HepG2 (cell line): ENCODE measurements around the gene ABCC12. TPM values are rescaled to one million over a fixed set of nuclear protein-coding genes. Genes with fewer than 3 reads are reported as not detected.

ENCODE experiments used
- ATAC-seq: fragments of 200-7000 bp; cut with Tn5 transposase; 3 replicates; pipeline ENCODE4 v1.9.1; 2020; ENCODE audit warnings: mild to moderate bottlenecking, moderate library complexity
- BruUV-seq: library from RNA; stranded (reverse); fragments of 400-500 nt; replicated peaks from 2 replicates; lab custom pipeline; 2021; lab: Mats Ljungman, UMichigan
- CTCF ChIA-PET: fragments of 300-600 bp; formaldehyde crosslinking; extraction: SDS; loops from one replicate; lab custom pipeline; 2021; ENCODE audit warnings: low total read pairs, inconsistent platforms, low intra/inter-chr PET ratio; lab: Yijun Ruan, JAX
- POLR2A ChIA-PET: fragments of 350-600 bp; sonication (Branson Sonifier 250); formaldehyde crosslinking; loops from one replicate; lab custom pipeline; 2020; ENCODE audit warnings: antibody characterized with exemption, inconsistent platforms; lab: Yijun Ruan, JAX
- DNase-seq: peaks from one replicate; pipeline ENCODE4 v3.0.0-alpha.2; 2015; ENCODE audit warnings: low spot score
- FAIRE-seq: peaks from 3 replicates; lab custom pipeline; 2011; peaks lifted over from hg19 to GRCh38; lab: Jason Lieb, UNC
- H2AFZ ChIP-seq: one replicate; pipeline ENCODE4 v1.6.1; 2011; ENCODE audit warnings: low read length, inconsistent platforms
- H3K27ac ChIP-seq: fragments of 300-600 bp; 3 replicates; pipeline ENCODE4 v1.8.0; 2011; ENCODE audit warnings: mixed run types, mild to moderate bottlenecking, mixed read lengths, low read length, inconsistent platforms; ENCODE audit not compliant: insufficient read depth; ENCODE audit errors: extremely low read length
- H3K27me3 ChIP-seq, 2 experiments: fragments of 200-600 bp in 1 of 2; 2 replicates in 1 of 2; 3 replicates in 1 of 2; pipeline versions ENCODE4 v1.6.0 to v1.8.0; 2011; ENCODE audit warnings: low read length in 2 of 2, mild to moderate bottlenecking in 2 of 2, moderate library complexity in 2 of 2, inconsistent platforms in 1 of 2; ENCODE audit not compliant: insufficient read depth in 2 of 2, control insufficient read depth in 1 of 2
- H3K36me3 ChIP-seq, 2 experiments: fragments of 200-600 bp in 1 of 2; replicated peaks in 1 of 2; 2 replicates in 1 of 2; 3 replicates in 1 of 2; pipeline versions ENCODE4 v1.5.1 to v1.8.0; 2011; ENCODE audit warnings: low read length in 2 of 2, inconsistent platforms in 1 of 2; ENCODE audit not compliant: insufficient read depth in 2 of 2, control insufficient read depth in 1 of 2
- H3K4me1 ChIP-seq: 2 replicates; pipeline ENCODE4 v1.5.1; 2012; ENCODE audit warnings: low read length, inconsistent platforms; ENCODE audit not compliant: insufficient read depth
- H3K4me2 ChIP-seq: 2 replicates; pipeline ENCODE4 v1.6.0; 2011; ENCODE audit warnings: low read depth, low read length, inconsistent platforms
- H3K4me3 ChIP-seq, 3 experiments: fragments of 200-600 bp in 1 of 3; sonication (generic), shearing (Covaris generic) in 1 of 3; replicated peaks in 1 of 3; 2 replicates each; pipeline ENCODE4 v1.5.1; 2011 to 2016; ENCODE audit warnings: low read length in 3 of 3, inconsistent platforms in 2 of 3, low read depth in 2 of 3, mild to moderate bottlenecking in 2 of 3, control low read depth in 1 of 3, mixed read lengths in 1 of 3; ENCODE audit not compliant: insufficient read depth in 1 of 3
- H3K79me2 ChIP-seq: one replicate; pipeline ENCODE4 v1.6.1; 2011; ENCODE audit warnings: low read length, inconsistent platforms; ENCODE audit not compliant: insufficient read depth
- H3K9ac ChIP-seq: 2 replicates; pipeline ENCODE4 v1.6.0; 2011; ENCODE audit warnings: mild to moderate bottlenecking, low read depth, low read length, inconsistent platforms; ENCODE audit not compliant: insufficient read depth
- H3K9me3 ChIP-seq: 2 replicates; pipeline ENCODE4 v1.5.1; 2012; ENCODE audit warnings: mild to moderate bottlenecking, low read length
- H4K20me1 ChIP-seq: 2 replicates; pipeline ENCODE4 v1.6.0; 2011; ENCODE audit warnings: inconsistent platforms, mild to moderate bottlenecking, low read length, moderate library complexity; ENCODE audit not compliant: insufficient read depth
- GLI4 ChIP-seq: sonication (generic); formaldehyde crosslinking; IDR thresholded peaks from 2 replicates; pipeline ENCODE4 v1.5.1; 2020; ENCODE audit warnings: missing genetic modification reagents, mild to moderate bottlenecking, moderate library complexity, borderline replicate concordance
- NCOA1 ChIP-seq: sonication (generic); formaldehyde crosslinking; IDR thresholded peaks from 2 replicates; pipeline ENCODE4 v1.9.0; 2021; ENCODE audit warnings: missing genetic modification reagents
- POLR2AphosphoS5 ChIP-seq: IDR thresholded peaks from 2 replicates; pipeline ENCODE4 v1.6.1; 2012; ENCODE audit warnings: low read depth, low read length
- SMARCE1 ChIP-seq: fragments of 450-650 bp; IDR thresholded peaks from 2 replicates; pipeline ENCODE4 v1.6.1; 2017; ENCODE audit warnings: borderline replicate concordance
- SUZ12 ChIP-seq: fragments of 150-350 bp; IDR thresholded peaks from 2 replicates; pipeline ENCODE4 v1.6.1; 2014; ENCODE audit warnings: low read depth, low read length
- XBP1 ChIP-seq: sonication (generic); formaldehyde crosslinking; IDR thresholded peaks from 2 replicates; pipeline ENCODE4 v1.5.0; 2020; ENCODE audit warnings: missing genetic modification reagents
- ZBTB7A ChIP-seq: sonication (generic); formaldehyde crosslinking; IDR thresholded peaks from 2 replicates; pipeline ENCODE4 v1.8.0; 2022; ENCODE audit warnings: mild to moderate bottlenecking, missing genetic modification reagents
- ZNF17 ChIP-seq: sonication (generic); formaldehyde crosslinking; IDR thresholded peaks from 2 replicates; pipeline ENCODE4 v1.5.0; 2020; ENCODE audit warnings: mild to moderate bottlenecking, missing genetic modification reagents
- ZNF264 ChIP-seq: sonication (generic); formaldehyde crosslinking; IDR thresholded peaks from 2 replicates; pipeline ENCODE4 v1.4.0; 2020; ENCODE audit warnings: missing genetic modification reagents
- ZNF607 ChIP-seq: sonication (generic); formaldehyde crosslinking; IDR thresholded peaks from 2 replicates; pipeline ENCODE4 v1.5.1; 2020; ENCODE audit warnings: missing genetic modification reagents, mild to moderate bottlenecking, borderline replicate concordance
- ZNF746 ChIP-seq: sonication (generic); formaldehyde crosslinking; IDR thresholded peaks from 2 replicates; pipeline ENCODE4 v1.8.0; 2022; ENCODE audit warnings: mild to moderate bottlenecking, missing genetic modification reagents
- ZNF781 ChIP-seq: sonication (generic); formaldehyde crosslinking; IDR thresholded peaks from 2 replicates; pipeline ENCODE4 v1.5.1; 2020; ENCODE audit warnings: borderline replicate concordance, mild to moderate bottlenecking, missing genetic modification reagents; ENCODE audit errors: not compliant biosample characterization
- ZSCAN21 ChIP-seq: sonication (generic); formaldehyde crosslinking; IDR thresholded peaks from 2 replicates; pipeline ENCODE4 v1.8.0; 2022; ENCODE audit warnings: mild to moderate bottlenecking, missing genetic modification reagents, moderate library complexity, borderline replicate concordance
- WGBS: methylation state at CpG from one replicate; pipeline ENCODE4 v1.1.6; 2017; ENCODE audit warnings: low lambda C conversion rate; 5-methylcytosine and 5-hydroxymethylcytosine counted together
- in situ Hi-C: cut with HindIII; loops from 2 replicates; pipeline ENCODE4 v1.10.0; 2017; ENCODE audit warnings: low pct_unique_long_range_greater_than_20kb; ENCODE audit not compliant: extremely low pct_ligation_motif_present
- intact Hi-C: fragments of 100-400 bp; cut with micrococcal nuclease; formaldehyde crosslinking; loops from one replicate; pipeline ENCODE4 v1.10.0; 2022; ENCODE audit not compliant: unreplicated experiment
- polyA plus RNA-seq, 8 experiments: library from polyadenylated mRNA; depleted of rRNA in 3 of 8; stranded (reverse) in 7 of 8; unstranded in 1 of 8; fragments of >200 nt; fragmentation: Illumina TruSeq in 4 of 8; extraction: Trizol in 4 of 8; gene quantifications; 2 replicates each; pipeline versions ENCODE4 v1.2.1 to v1.2.3, GENCODE V29; 2011 to 2016; ENCODE audit warnings: low read depth in 4 of 8, missing spikeins in 1 of 8, mixed read lengths in 1 of 8; ENCODE audit not compliant: insufficient read depth in 1 of 8
- total RNA-seq, 5 experiments: library from RNA; depleted of rRNA; stranded (reverse); fragments of >200 nt; fragmentation: Illumina TruSeq; extraction: Trizol; gene quantifications; 2 replicates each; pipeline ENCODE4 v1.2.3, GENCODE V29; 2016; ENCODE audit warnings: low read depth in 1 of 5
- TF ChIP-seq, protein P1 (sequence below): sonication (generic); formaldehyde crosslinking; IDR thresholded peaks from 2 replicates; pipeline ENCODE4 v1.5.0; 2020; ENCODE audit warnings: missing genetic modification reagents
- TF ChIP-seq, protein P2 (sequence below): sonication (generic); formaldehyde crosslinking; IDR thresholded peaks from 2 replicates; pipeline ENCODE4 v1.5.0; 2020; ENCODE audit warnings: missing genetic modification reagents
- TF ChIP-seq, protein P3 (sequence below): sonication (generic); formaldehyde crosslinking; IDR thresholded peaks from 2 replicates; pipeline ENCODE4 v1.4.0; 2020; ENCODE audit warnings: missing genetic modification reagents, mild to moderate bottlenecking, borderline replicate concordance
- TF ChIP-seq, protein P4 (sequence below): sonication (generic); formaldehyde crosslinking; IDR thresholded peaks from 2 replicates; pipeline ENCODE4 v1.4.0; 2020; ENCODE audit warnings: missing genetic modification reagents, borderline replicate concordance

ABCC12 gene
- total and polyA plus RNA-seq, 2 of the 13 experiments (the other 11 are each of a cell fraction or from before 2014, with no cell fraction given), result not detected

DNA sequence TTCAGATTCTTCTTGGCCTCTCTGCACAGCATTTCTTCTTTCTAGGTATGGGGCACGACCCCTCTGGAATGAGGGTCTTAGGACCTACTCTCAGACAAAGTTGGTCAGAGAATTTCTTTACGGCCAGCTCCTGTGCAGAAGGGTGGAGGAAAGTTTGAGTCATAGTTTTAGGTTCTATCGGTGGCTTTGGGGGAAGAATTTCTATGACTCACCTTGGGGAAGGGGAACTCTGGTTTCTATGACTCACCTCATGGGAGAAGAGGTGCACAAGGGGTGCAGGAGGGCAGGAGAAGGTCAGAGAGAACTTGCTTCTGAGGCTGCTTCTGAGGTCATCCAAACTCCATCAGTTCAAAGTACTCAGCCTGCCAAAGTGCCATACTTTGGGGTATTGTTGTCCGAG, 2.5 kb upstream of the ABCC12 start (continued):
- TF ChIP-seq, protein P1, sequence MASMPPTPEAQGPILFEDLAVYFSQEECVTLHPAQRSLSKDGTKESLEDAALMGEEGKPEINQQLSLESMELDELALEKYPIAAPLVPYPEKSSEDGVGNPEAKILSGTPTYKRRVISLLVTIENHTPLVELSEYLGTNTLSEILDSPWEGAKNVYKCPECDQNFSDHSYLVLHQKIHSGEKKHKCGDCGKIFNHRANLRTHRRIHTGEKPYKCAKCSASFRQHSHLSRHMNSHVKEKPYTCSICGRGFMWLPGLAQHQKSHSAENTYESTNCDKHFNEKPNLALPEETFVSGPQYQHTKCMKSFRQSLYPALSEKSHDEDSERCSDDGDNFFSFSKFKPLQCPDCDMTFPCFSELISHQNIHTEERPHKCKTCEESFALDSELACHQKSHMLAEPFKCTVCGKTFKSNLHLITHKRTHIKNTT, result no peak
- TF ChIP-seq SMARCE1, result no peak

DNA sequence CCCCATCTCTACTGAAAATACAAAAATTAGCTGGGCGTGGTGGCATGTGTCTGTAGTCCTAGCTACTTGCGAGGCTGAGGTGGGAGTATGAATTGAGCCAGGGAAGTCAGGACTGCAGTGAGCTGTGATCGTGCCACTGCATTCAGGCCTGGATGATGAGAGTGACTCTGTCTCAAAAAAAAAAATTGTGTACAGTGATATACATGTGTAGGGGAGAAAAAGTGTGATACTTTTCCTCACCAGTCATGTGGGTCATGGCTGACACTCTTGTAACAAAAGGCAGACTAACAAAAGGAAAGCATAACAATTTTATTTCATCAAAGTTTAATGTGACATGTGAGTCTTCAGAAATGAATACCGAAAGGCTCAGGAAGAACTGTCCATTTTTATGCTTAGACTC, 2.0 kb upstream of the ABCC12 start:
- in situ Hi-C loops (no loop called here), intact Hi-C loops (loop anchor here (2.0 kb wide), 2 partner anchors 899 to 1015 kb away; partner anchors contain the start of gene NETO2)
- H3K9ac ChIP-seq, result no peak overlapping the region
- CTCF ChIA-PET, result interaction anchor here (2.1 kb wide), 1 partner anchor 40 kb away, joined by 9 read pairs; no protein-coding TSS in a partner anchor
- no peak overlapping the region for H3K27ac ChIP-seq
- H4K20me1 ChIP-seq, result no peaks in the 10 kb centered on the region
- WGBS, result 19% methylated on average over 4 of the region's 4 CpGs
- BruUV-seq, result no TSS peak
- DNase-seq (no peak), FAIRE-seq (no peak), ATAC-seq (no peak)
- no peaks in the 10 kb centered on the region for H3K79me2 ChIP-seq
- peaks cover 4 to 52% of the 10 kb centered on the region in 2 experiments; a peak in 4 of 5 replicates for H3K27me3 ChIP-seq
- H3K9me3 ChIP-seq, result no peaks in the 10 kb centered on the region
- H3K36me3 ChIP-seq, result no peaks in the 10 kb centered on the region
- H2AFZ ChIP-seq, result no peak overlapping the region
- H3K4me1 ChIP-seq, result peaks cover 15% of the 10 kb centered on the region
- no peak overlapping the region for H3K4me2 ChIP-seq
- POLR2A ChIA-PET, result no interaction called here
- H3K4me3 ChIP-seq, result no peak overlapping the region
- TF ChIP-seq ZNF264 (CRISPR knock-in tag) (no peak), GLI4 (CRISPR knock-in tag) (no peak), SUZ12 (no peak), ZNF17 (CRISPR knock-in tag) (no peak), ZSCAN21 (no peak), ZNF781 (CRISPR knock-in tag) (no peak), NCOA1 (no peak), ZNF607 (no peak), XBP1 (CRISPR knock-in tag) (no peak), ZNF746 (CRISPR knock-in tag) (no peak), POLR2AphosphoS5 (no peak), ZBTB7A (CRISPR knock-in tag) (no peak)
- TF ChIP-seq, protein P2, sequence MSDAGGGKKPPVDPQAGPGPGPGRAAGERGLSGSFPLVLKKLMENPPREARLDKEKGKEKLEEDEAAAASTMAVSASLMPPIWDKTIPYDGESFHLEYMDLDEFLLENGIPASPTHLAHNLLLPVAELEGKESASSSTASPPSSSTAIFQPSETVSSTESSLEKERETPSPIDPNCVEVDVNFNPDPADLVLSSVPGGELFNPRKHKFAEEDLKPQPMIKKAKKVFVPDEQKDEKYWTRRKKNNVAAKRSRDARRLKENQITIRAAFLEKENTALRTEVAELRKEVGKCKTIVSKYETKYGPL, result no peak
- TF ChIP-seq, protein P3, sequence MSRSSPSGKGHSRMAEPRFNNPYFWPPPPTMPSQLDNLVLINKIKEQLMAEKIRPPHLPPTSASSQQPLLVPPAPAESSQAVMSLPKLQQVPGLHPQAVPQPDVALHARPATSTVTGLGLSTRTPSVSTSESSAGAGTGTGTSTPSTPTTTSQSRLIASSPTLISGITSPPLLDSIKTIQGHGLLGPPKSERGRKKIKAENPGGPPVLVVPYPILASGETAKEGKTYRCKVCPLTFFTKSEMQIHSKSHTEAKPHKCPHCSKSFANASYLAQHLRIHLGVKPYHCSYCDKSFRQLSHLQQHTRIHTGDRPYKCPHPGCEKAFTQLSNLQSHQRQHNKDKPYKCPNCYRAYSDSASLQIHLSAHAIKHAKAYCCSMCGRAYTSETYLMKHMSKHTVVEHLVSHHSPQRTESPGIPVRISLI, result no peak
- TF ChIP-seq, protein P4, sequence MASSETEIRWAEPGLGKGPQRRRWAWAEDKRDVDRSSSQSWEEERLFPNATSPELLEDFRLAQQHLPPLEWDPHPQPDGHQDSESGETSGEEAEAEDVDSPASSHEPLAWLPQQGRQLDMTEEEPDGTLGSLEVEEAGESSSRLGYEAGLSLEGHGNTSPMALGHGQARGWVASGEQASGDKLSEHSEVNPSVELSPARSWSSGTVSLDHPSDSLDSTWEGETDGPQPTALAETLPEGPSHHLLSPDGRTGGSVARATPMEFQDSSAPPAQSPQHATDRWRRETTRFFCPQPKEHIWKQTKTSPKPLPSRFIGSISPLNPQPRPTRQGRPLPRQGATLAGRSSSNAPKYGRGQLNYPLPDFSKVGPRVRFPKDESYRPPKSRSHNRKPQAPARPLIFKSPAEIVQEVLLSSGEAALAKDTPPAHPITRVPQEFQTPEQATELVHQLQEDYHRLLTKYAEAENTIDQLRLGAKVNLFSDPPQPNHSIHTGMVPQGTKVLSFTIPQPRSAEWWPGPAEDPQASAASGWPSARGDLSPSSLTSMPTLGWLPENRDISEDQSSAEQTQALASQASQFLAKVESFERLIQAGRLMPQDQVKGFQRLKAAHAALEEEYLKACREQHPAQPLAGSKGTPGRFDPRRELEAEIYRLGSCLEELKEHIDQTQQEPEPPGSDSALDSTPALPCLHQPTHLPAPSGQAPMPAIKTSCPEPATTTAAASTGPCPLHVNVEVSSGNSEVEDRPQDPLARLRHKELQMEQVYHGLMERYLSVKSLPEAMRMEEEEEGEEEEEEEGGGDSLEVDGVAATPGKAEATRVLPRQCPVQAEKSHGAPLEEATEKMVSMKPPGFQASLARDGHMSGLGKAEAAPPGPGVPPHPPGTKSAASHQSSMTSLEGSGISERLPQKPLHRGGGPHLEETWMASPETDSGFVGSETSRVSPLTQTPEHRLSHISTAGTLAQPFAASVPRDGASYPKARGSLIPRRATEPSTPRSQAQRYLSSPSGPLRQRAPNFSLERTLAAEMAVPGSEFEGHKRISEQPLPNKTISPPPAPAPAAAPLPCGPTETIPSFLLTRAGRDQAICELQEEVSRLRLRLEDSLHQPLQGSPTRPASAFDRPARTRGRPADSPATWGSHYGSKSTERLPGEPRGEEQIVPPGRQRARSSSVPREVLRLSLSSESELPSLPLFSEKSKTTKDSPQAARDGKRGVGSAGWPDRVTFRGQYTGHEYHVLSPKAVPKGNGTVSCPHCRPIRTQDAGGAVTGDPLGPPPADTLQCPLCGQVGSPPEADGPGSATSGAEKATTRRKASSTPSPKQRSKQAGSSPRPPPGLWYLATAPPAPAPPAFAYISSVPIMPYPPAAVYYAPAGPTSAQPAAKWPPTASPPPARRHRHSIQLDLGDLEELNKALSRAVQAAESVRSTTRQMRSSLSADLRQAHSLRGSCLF (CRISPR knock-in tag), result no peak
